Posterior vena cava (tissue), 2 donors: ENCODE measurements around the gene RIT2. TPM values are rescaled to one million over a fixed set of nuclear protein-coding genes. Genes with fewer than 3 reads are reported as not detected.
"Not testable (repeated sequence)": the region's sequence is repeated elsewhere in the genome, so short reads cannot be mapped to it uniquely, and the experiment has no call there.

ENCODE experiments used
- DNase-seq: peaks from one replicate; pipeline ENCODE4 v3.0.0-alpha.2; 2020; ENCODE audit warnings: low spot score
- intact Hi-C, 2 donors: fragments of 100-400 bp; cut with DNase I; formaldehyde crosslinking; loops; one replicate each; pipeline versions ENCODE4 v1.14.1 to v1.14.2; 2022 to 2023
- total RNA-seq, 2 donors: library from RNA; stranded (reverse); fragmentation: NEBNext Ultra II Directional; extraction: Animal tissue kit (Norgen Biotek cat#: 25700); gene quantifications; one replicate each; pipeline ENCODE4 v1.2.1, GENCODE V29; 2021
- donor health status: DM: yes; HTN: yes; CAD: no.
- donor health status: DM: yes; HTN: yes; CAD: no.

The RIT2 gene
- total RNA-seq, 2 donors from 2014 or later, result not detected

DNA sequence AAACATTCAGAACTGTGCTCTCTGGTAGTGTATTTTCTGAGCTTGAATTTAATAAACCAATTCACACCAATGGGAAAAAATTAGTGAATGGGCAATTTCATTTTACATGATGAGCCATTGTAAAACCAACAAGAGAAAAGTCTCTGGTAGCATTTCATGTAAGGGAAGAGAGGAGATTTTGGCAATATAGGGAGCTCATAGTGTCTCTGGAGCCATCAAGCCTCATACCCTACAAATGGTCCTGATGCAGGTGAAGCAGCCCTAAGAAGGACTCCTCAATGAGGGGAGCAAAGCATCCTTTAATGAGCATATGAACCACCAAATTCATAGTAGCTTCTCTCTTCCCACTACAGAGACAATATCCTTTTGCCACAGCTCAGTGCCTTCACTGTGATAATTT lies 373.0 kb downstream of the RIT2 start:
- intact Hi-C loops, result no loop called here
- no peak for DNase-seq

DNA sequence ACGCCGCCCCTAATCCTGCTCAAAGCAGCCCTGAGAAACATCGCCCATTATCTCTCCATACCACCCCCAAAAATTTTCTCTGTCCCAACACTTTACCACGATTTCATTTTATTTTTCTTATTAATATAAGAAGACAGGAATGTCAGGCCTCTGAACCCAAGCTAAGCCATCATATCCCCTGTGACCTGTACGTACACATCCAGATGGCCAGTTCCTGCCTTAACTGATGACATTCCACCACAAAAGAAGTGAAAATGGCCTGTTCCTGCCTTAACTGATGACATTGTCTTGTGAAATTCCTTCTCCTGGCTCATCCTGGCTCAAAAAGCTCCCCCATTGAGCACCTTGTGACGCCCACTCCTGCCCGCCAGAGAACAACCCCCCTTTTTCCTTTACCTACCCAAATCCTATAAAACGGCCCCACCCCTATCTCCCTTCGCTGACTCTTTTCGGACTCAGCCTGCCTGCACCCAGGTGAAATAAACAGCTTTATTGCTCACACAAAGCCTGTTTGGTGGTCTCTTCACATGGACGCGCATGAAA lies 373.6 kb downstream of the RIT2 start:
- DNase-seq, intact Hi-C loops: not testable (repeated sequence)

DNA sequence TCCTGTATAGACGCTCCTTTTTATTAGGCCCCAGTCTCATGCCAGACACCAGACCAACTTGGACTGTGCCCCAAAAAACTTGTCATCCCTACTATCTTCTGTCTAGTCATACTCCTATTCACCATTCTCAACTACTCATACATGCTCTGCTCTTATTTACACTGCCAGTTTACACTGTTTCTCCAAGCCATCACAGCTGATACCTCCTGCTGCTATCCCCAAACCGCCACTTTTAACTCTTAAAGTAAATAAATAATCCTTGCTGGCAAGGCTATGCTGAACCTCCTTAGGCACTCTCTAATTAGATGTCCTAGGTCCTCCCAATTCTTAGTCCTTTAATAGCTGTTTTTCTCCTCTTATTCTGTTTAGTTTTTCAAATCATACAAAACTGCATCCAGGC lies 374.2 kb downstream of the RIT2 start:
- intact Hi-C loops, DNase-seq: not testable (repeated sequence)

DNA sequence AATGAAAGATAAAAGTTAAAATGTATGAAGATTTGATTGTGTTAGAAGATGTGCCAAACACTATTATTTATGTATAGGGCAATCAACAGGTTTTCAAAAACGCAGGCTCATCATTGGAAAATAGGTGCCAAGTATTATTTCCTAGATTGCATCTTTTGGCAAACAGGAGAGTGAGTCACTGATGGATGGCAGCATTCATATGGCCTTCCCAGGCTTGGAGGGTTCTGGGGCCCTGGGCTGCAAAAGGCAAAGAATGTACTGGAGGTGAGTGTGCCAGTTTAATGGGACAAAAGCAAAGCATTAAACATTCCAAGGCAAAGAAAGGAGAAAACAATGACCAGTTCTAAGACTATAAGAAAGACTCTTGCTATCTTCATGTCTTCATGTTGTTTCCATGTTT lies 379.4 kb downstream of the RIT2 start:
- intact Hi-C loops, result no loop called here
- DNase-seq, result no peak

DNA sequence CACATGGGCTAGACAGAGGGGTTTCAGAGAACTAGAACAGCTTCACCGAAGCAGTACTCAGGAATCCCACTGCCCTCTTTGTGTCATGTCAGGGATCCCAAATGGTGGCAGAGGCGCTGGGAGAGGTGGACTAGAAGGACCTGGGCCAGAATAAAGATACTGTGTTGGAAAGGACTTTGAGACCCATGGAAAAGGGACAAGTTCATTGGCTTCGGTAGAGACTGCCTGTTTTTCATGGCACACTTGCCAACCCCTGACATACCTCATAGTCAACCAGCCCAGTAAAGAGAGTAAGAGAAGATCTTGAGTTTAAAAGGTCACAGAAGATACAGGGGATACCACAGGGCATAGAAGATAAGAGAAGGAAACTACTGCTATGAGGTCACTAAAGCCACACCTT lies 381.0 kb downstream of the RIT2 start:
- no peak for DNase-seq
- intact Hi-C loops, result no loop called here

DNA sequence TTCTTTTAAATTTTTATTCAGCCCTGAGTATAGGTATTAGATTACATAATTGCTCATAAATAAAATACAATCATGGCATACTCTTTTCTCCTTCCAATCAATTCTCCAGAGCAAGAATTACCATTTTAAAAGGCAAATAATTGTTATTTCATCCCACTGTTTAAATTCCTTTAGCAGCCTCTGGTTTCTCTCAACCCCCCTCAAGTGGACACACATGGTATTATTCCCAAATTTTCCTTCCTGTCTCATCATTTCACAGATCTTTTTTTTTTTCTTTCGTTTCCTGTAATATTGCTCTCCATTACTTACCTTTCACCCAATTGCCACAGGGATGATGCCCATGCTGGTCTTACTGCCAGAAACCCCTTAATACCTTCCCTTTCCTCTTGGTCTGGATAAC lies 385.2 kb downstream of the RIT2 start:
- intact Hi-C loops, result no loop called here
- DNase-seq, result no peak

DNA sequence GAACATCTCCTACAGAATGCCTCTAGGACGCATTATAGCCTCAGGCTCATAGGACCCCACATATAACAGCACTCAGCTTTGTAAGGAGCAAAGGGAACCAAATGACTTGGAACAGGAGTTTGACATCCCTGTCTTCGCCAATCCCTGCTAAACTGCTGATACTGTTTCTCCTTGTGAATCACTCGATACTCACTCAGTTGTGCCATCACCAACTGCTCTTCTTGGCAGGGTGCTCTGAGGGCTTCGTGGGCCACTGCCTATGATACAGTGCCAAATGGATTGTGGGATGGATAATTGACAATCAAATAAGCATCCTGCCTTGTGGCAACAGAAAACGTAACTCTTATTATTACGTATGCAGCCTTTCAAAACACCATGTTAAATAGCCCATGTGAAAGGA lies 396.3 kb downstream of the RIT2 start:
- intact Hi-C loops, result no loop called here
- no peak for DNase-seq

DNA sequence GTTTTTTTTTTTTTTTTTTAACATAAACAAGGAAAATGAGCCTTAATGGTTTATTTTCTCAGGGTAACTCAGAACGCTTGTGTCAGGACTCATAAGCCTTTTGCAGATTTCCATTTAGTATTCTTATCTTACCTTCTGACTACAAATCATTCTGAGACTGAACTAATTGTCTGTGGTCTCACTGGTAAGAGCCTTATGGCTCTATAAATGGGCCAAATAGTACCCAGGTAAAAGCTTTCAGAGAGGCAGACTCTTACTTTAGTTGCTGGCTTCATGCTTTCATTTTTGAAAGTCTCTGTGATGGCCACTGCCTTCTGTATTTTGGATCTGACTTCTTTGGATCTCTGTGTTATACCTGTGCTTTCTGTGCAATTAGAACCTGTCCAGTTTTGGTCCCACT lies 403.4 kb downstream of the RIT2 start:
- intact Hi-C loops, result no loop called here
- DNase-seq, result no peak

DNA sequence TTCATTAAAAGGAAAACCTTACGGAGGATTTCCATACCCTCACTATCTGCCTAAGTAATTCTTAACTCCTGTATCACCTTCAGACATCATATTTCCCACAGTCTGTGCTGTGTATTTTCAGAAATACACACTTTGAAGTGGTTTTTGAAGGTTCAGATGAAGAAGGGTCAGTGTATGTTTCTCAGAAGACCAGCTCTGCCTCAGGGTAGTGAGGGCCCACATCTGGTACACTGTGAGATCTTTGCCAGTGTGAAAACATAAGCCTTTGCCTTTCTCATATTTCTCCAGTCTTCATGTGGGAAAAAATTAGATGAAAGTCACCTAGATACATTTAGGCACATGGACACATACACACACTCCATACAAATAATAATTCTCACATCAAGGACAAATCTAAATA lies 408.4 kb downstream of the RIT2 start:
- intact Hi-C loops, result no loop called here
- DNase-seq, result no peak

DNA sequence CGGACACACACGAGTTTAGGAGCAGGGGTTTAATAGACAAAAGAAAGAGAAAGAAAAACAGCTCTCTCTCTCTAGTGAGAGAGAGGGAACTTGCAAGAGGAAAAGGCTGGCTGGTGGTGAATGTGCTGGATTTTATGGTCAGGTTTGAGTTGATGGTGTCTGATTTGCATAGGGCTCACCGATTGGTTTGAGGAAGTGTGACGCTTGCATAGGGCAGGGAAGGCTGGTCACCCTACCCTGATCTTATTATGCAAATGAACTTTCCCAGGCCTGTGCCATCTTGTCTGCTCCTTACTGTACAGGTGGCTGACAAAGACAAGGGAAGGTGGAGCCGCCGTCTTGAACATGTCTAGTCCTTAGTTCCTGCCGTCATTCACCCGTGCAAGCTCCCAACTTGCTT lies 408.9 kb downstream of the RIT2 start:
- DNase-seq, result no peak
- intact Hi-C loops, result no loop called here

DNA sequence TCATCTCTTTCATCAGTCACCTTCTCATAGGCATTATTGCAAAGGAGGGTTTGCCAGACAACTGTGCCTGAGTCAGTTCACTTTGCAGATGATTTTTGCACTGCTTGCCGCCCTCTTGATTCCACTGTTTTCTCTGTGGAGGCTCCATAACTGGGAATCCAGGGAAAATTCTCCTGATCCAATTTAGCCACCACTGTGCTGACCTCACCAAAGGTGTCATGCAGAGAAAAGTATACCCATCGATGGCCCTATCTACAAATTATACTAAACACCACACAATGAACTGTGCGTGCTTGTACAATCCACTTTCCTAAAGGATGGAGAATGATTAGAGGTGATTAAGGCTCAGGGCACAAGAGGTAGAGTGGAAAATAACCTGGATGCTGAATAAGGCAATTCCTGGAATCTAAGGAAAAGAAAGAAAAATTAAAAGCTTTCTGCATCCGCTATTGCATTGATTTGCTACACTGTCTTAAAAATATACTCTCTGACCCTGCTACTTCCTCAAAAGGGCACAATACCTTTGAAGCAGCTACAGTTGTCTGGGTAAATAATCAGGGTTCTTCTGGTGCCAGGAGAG lies 409.4 kb downstream of the RIT2 start:
- no peak for DNase-seq
- intact Hi-C loops, result no loop called here

Other genes starting within 250 kb of the RIT2 start
- not detected for gene SYT4, start 161.8 kb upstream of the RIT2 start, total RNA-seq